Muscle of leg (tissue), 11 donors: ENCODE data around the gene GPD2. TPM values are rescaled to one million over a fixed set of nuclear protein-coding genes. Genes with fewer than 3 reads are reported as not detected.

Experiments used
- DNase-seq: peaks from one replicate; pipeline ENCODE4 v3.0.0; 2013
- H3K27ac ChIP-seq: one replicate; pipeline ENCODE4 v1.5.1; 2013; ENCODE audit warnings: mild to moderate bottlenecking, low read length, control low read depth
- H3K27me3 ChIP-seq: one replicate; pipeline ENCODE4 v1.6.1; 2013; ENCODE audit warnings: low read length; ENCODE audit not compliant: control insufficient read depth, insufficient read depth
- H3K36me3 ChIP-seq: one replicate; pipeline ENCODE4 v1.6.1; 2013; ENCODE audit warnings: low read length; ENCODE audit not compliant: control insufficient read depth, insufficient read depth
- H3K4me1 ChIP-seq: one replicate; pipeline ENCODE4 v1.6.1; 2013; ENCODE audit warnings: low read length; ENCODE audit not compliant: control insufficient read depth, insufficient read depth
- H3K4me3 ChIP-seq: one replicate; pipeline ENCODE4 v1.5.1; 2013; ENCODE audit warnings: low read length, control low read depth
- H3K9me3 ChIP-seq: replicated peaks from 2 replicates; pipeline ENCODE4 v1.6.1; 2013; ENCODE audit warnings: low read depth, low read length; ENCODE audit not compliant: control insufficient read depth
- WGBS: methylation state at CpG from one replicate; pipeline ENCODE4 v1.1.5; 2013; ENCODE audit warnings: missing lambda C conversion rate; ENCODE audit not compliant: insufficient coverage; 5-methylcytosine and 5-hydroxymethylcytosine counted together
- polyA plus RNA-seq, 8 donors: library from polyadenylated mRNA; unstranded; fragments of 120-200 nt; gene quantifications; one replicate each; pipeline versions ENCODE4 v1.2.1 to v1.2.3, GENCODE V29; 2013; ENCODE audit warnings: inconsistent platforms in 1 of 8, low replicate concordance in 1 of 8; ENCODE audit not compliant: insufficient read length in 8 of 8, insufficient read depth in 1 of 8
- total RNA-seq: library from RNA; stranded (reverse); fragments of 120-200 nt; gene quantifications from one replicate; pipeline ENCODE4 v1.2.4, GENCODE V29; 2013

Gene GPD2
- total and polyA plus RNA-seq, 9 donors = 8.0 to 20.7 (median 11.2) TPM

DNA sequence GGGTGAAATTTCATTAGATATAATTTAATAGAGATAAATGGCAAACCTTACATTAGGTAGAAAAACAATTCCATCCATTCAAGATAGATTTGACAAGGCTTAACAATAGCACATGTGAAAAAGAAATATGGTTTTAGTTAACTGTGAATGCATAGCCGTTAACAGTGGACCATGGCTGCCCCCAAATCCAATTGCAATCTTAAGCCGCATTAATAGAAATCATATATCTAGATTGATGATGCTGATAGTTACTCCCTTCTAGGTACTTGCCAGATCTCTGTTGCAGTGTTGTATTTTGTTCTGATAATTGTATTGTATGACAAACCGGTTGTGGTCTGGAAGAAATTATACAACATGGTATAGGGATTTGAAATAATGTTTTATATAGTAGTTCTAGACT, 139.8 kb downstream of the GPD2 start:
- H3K4me3 ChIP-seq = no peak overlapping the region

DNA sequence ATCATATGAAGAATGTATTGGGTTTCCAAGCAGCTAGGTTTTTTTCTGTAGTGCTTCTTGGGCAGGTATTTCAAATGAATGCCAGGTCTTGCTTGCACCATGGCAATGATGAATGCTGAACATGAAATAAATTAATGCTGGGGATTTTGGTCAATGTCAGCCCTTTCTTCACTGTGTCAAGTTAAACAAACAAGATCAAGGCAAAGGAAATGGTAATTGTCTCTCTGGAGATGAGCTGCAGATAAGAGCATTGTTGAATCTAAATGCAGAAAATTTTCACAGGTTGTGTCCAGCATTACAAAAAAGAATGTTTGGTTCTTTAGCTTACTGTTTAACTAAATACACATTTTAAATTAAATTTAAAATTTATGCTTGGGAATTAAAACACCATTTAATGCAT, 144.3 kb downstream of the GPD2 start:
- no peak overlapping the region for H3K4me3 ChIP-seq
- H3K27me3 ChIP-seq = no peaks in the 10 kb centered on the region
- no peaks in the 10 kb centered on the region for H3K9me3 ChIP-seq
- DNase-seq = no peak
- no peaks in the 10 kb centered on the region for H3K4me1 ChIP-seq
- H3K36me3 ChIP-seq = no peaks in the 10 kb centered on the region
- no peak overlapping the region for H3K27ac ChIP-seq

More for the DNA sequence above, 139.8 kb downstream of the GPD2 start:
- no CpG with 5 or more reads among the region's 3 CpGs for WGBS
- no peaks in the 10 kb centered on the region for H3K36me3 ChIP-seq
- H3K4me1 ChIP-seq = no peaks in the 10 kb centered on the region
- H3K27ac ChIP-seq = no peak overlapping the region
- no peaks in the 10 kb centered on the region for H3K27me3 ChIP-seq
- H3K9me3 ChIP-seq = no peaks in the 10 kb centered on the region
- DNase-seq = no peak

DNA sequence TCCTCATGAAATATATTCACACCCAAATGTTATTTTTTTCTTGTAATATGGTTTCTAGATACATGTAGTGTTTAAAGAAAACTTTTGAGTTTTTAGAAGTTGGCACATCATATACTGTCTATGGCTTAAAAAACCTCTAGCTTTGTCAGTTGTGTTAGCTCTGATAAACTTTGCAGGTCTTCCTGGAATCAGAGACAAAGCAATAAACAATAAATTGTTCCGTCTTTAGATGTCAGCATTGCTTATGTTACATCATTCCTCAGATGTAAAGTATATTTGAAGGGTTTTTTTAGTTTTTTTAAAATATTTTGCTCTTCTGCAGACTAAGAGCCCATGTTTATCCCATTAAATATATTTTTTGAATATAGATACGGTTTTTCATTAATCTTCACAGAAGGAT, 145.1 kb downstream of the GPD2 start:
- no peaks in the 10 kb centered on the region for H3K27me3 ChIP-seq
- H3K27ac ChIP-seq = no peak overlapping the region
- WGBS = no CpG with 5 or more reads among the region's 2 CpGs
- no peak for DNase-seq
- H3K9me3 ChIP-seq = no peaks in the 10 kb centered on the region
- no peaks in the 10 kb centered on the region for H3K36me3 ChIP-seq
- H3K4me1 ChIP-seq = no peaks in the 10 kb centered on the region
- H3K4me3 ChIP-seq = no peak overlapping the region

DNA sequence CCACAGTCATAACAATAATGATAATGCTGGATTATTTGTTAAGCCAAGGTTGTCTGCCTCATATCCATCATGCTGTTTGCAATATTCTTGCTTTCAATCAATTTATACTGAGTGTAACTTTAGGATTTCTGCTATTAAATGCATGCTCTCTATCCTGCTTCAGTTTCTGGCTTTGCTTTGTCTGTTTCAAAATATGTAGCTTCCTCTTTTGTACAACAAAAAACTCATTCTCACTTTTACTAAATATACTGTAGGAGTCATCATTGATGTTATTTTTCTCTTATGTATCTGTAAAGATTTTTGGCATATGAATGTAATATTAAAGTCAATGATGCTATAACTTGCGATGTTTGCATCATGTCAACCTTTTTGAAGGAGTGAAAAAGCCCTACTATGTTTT, 149.3 kb downstream of the GPD2 start:
- no peaks in the 10 kb centered on the region for H3K9me3 ChIP-seq
- no peaks in the 10 kb centered on the region for H3K27me3 ChIP-seq
- WGBS = no CpG with 5 or more reads among the region's 1 CpG
- H3K36me3 ChIP-seq = no peaks in the 10 kb centered on the region
- H3K4me1 ChIP-seq = no peaks in the 10 kb centered on the region
- DNase-seq = no peak
- H3K4me3 ChIP-seq = no peak overlapping the region
- no peak overlapping the region for H3K27ac ChIP-seq

DNA sequence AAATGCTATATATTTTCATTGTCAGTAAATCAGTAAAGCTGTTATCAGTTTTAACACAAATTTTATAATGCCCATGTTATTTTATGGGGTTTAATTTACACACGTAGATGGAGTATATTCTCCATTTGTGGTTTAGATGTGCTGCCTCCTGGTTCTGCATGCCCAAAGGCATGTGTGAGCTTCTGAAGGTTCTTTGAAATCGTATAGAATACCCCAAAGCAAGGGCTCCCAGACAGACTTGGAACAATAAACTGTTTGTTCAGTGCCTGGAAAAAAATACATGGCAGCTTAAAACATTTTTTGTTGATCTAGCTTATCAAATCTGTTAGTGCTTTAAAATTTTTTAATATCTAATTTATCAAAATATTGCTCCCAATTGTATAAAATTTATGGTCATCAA, 150.4 kb downstream of the GPD2 start:
- no peaks in the 10 kb centered on the region for H3K4me1 ChIP-seq
- H3K27me3 ChIP-seq = no peaks in the 10 kb centered on the region
- no peak for DNase-seq
- H3K27ac ChIP-seq = no peak overlapping the region
- no peaks in the 10 kb centered on the region for H3K9me3 ChIP-seq
- no CpG with 5 or more reads among the region's 2 CpGs for WGBS
- H3K36me3 ChIP-seq = no peaks in the 10 kb centered on the region
- no peak overlapping the region for H3K4me3 ChIP-seq

DNA sequence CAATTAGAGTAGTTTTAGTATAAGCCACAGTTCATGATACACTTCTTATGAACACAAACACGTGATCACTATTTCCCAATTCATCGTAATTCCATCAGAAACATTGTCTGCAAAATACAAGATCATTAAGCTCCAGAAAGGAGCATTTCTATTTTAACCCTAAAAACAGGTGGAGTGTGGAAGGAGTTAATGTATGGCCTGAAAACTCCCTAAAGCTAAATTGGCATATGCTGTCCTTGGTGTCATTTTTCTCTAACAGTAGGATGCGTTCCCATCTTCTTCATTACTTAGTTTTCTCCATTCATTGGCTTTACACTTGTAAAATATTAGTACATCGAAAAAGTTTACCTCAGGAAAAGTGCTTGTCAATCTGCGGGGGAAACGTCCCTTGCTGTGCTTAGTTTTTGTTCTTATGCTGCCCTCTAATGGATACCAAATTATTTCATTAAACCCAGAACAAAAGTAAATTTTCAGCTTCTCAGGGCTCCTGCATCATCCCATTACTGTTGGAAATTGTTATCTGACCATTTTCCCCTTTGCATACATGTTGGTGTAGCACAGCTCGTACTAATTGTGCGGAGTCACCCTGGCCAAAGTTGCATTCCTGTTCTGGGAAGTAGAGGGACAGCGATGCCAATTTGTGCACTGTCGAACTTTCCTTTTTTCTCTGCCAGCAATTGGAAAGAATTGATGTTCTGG, 153.4 kb downstream of the GPD2 start:
- peak; percentile 71 for DNase-seq
- Histone ChIP-seq H3K36me3 (no peaks in the 10 kb centered on the region), H3K4me1 (no peaks in the 10 kb centered on the region), H3K9me3 (no peaks in the 10 kb centered on the region), H3K27me3 (no peaks in the 10 kb centered on the region), H3K27ac (no peak overlapping the region), H3K4me3 (no peak overlapping the region)
- WGBS = 63% methylated on average over 2 of the region's 10 CpGs

DNA sequence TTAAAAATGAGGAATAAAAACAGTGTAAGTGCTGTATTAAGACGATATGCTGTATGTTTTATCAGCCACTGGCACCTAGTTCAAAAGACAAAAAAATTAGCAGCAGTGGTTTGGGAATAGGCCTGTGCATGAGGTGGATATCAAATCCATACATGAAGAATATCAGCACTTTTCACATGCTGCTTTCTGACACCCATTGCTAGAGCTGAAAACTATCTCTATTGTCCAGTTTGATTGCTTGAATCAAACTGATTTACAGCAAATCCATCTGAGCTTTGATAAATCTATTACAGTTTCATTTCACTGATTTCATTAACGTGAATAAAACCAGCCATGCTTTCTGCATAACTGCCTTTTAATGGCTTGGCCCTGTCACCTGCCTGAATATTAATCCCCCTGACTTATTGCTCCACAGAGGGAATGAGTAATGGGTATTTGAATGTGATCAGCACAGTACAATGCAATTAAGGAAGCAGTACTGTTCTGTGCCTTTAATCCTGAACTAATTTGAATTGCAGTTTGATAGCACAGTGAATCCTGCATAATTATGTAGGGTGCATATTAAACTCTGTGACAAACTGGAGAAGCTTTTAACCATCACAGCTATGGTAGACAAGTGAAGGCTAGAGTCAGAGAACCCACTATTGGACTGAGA, 154.0 kb downstream of the GPD2 start:
- H3K27ac ChIP-seq = no peak overlapping the region
- no peaks in the 10 kb centered on the region for H3K27me3 ChIP-seq
- no peak overlapping the region for H3K4me3 ChIP-seq
- DNase-seq = no peak
- H3K9me3 ChIP-seq = no peaks in the 10 kb centered on the region
- no peaks in the 10 kb centered on the region for H3K4me1 ChIP-seq
- no peaks in the 10 kb centered on the region for H3K36me3 ChIP-seq
- no CpG with 5 or more reads among the region's 2 CpGs for WGBS

DNA sequence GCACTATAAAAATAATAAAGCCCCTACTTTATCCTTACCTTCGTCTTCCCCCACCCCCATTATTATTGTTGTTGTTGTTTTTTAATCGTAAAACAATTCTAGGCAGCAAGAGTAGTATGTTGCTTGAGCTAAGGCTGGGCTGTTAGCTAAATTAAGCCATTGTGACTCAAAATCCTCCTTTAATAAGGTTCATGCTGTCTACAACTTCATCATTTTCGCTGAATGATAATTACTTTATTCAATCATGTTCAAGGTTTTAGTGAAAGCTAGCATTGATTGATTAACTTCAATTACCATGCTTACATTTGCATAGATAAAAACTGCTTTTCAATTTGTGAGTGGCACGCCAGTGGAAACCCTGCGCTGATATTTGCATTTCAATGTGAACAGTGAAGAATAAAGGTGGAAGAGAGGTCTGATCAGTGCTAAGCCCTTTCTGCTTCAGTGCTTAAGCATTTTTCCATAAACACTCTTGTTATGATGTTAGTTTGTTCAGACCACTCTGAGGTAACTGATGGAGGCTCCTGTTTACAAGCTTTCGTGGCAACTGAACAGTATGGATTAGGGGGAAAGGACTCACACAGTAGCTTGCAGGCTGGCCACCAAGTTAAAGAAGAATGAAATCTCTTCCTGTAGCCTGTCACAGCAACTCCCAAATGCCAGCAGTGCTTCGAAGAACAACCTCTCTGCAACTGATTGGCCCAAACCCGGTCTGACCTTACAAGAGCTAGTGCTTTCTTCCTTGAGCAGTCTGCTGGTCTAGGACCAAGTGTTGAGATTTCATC, 156.8 kb downstream of the GPD2 start:
- Histone ChIP-seq H3K27ac (no peak overlapping the region), H3K36me3 (no peaks in the 10 kb centered on the region), H3K27me3 (no peaks in the 10 kb centered on the region), H3K9me3 (no peaks in the 10 kb centered on the region), H3K4me3 (no peak overlapping the region), H3K4me1 (no peaks in the 10 kb centered on the region)
- WGBS = 49% methylated on average over 3 of the region's 8 CpGs
- DNase-seq = no peak

DNA sequence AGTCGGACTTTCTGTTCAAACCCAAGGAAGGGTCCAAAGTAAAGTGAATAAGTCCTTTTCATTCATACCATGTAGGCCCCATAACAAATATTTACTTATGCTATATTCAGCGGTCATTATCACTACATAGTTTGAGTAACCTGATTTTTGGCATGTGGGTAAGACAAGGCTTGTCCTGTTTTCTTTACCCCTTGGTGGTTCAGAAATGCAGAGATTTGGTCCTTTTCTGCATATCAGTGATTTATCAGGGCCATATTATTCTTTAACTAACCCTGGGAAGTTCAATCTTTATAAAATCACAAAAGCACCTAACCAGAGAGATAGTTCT, 157.4 kb downstream of the GPD2 start:
- Histone ChIP-seq H3K27me3 (no peaks in the 10 kb centered on the region), H3K9me3 (no peaks in the 10 kb centered on the region), H3K4me1 (no peaks in the 10 kb centered on the region), H3K27ac (no peak overlapping the region), H3K4me3 (no peak overlapping the region), H3K36me3 (no peaks in the 10 kb centered on the region)
- WGBS = no CpG with 5 or more reads among the region's 2 CpGs
- DNase-seq = no peak

DNA sequence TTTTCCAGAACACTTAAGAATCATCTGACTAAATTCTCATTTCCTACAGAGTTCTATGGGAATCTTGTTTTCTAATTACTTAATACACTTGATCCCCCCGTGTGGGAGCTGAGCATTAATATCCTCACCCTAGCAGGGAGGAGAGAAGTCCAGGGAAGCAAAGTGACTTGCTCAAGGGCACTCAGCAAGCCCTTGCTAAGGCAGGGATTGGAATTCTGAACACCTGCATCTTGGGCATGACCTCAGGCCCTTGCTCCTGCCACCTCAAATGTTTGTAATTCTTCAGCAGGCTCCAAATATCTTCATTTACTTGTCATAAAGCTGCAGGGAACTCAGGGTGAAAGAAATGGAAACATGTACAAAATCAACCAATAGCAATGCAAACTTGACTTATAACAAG, 162.4 kb downstream of the GPD2 start:
- Histone ChIP-seq H3K4me3 (no peak overlapping the region), H3K27ac (no peak overlapping the region), H3K9me3 (no peaks in the 10 kb centered on the region), H3K4me1 (no peaks in the 10 kb centered on the region), H3K27me3 (no peaks in the 10 kb centered on the region), H3K36me3 (no peaks in the 10 kb centered on the region)
- no CpG with 5 or more reads among the region's 1 CpG for WGBS
- no peak for DNase-seq
